HG02981 (cell line): ENCODE results near the gene TMEFF2.

Experiments
- ATAC-seq: cut with Tn5 transposase; IDR thresholded peaks from one replicate; pipeline ENCODE4 v1.9.1; 2021; ENCODE audit warnings: mild to moderate bottlenecking, moderate library complexity; ENCODE audit not compliant: unreplicated experiment

Gene TMEFF2

GRCh38 chr2:192070099-192070498, 124.6 kb downstream of the TMEFF2 start:
- ATAC-seq: no peak

GRCh38 chr2:192069417-192069816, 125.3 kb downstream of the TMEFF2 start:
- ATAC-seq: no peak

GRCh38 chr2:192068966-192069365, 125.8 kb downstream of the TMEFF2 start:
- ATAC-seq: no peak

GRCh38 chr2:192067631-192068030, 127.1 kb downstream of the TMEFF2 start:
- no peak for ATAC-seq

GRCh38 chr2:192064459-192064858, 130.3 kb downstream of the TMEFF2 start:
- no peak for ATAC-seq

GRCh38 chr2:192060161-192060560, 134.6 kb downstream of the TMEFF2 start:
- no peak for ATAC-seq

GRCh38 chr2:192059266-192059665, 135.5 kb downstream of the TMEFF2 start:
- no peak for ATAC-seq

- ATAC-seq: no peak
Measured at GRCh38 chr2:192053921-192054320, 140.8 kb downstream of the TMEFF2 start.

GRCh38 chr2:192051533-192051932, 143.2 kb downstream of the TMEFF2 start:
- no peak for ATAC-seq

GRCh38 chr2:192049362-192049761, 145.4 kb downstream of the TMEFF2 start:
- no peak for ATAC-seq

- no peak for ATAC-seq
Measured at GRCh38 chr2:192047315-192048107, 147.2 kb downstream of the TMEFF2 start.

GRCh38 chr2:192044496-192044895, 150.2 kb downstream of the TMEFF2 start:
- ATAC-seq: no peak

- ATAC-seq: no peak
Measured at GRCh38 chr2:192043216-192043870, 151.4 kb downstream of the TMEFF2 start.

GRCh38 chr2:192042126-192042525, 152.6 kb downstream of the TMEFF2 start:
- ATAC-seq: no peak

GRCh38 chr2:192038110-192038509, 156.6 kb downstream of the TMEFF2 start:
- no peak for ATAC-seq

GRCh38 chr2:192035731-192036442, 158.8 kb downstream of the TMEFF2 start:
- ATAC-seq: no peak

- ATAC-seq: no peak
Measured at GRCh38 chr2:192030856-192031255, 163.9 kb downstream of the TMEFF2 start.

- no peak for ATAC-seq
Measured at GRCh38 chr2:192030289-192030688, 164.4 kb downstream of the TMEFF2 start.

- ATAC-seq: peak; percentile 78
Measured at GRCh38 chr2:192029089-192029488, 165.6 kb downstream of the TMEFF2 start.

GRCh38 chr2:192026825-192027120, 168.0 kb downstream of the TMEFF2 start:
- no peak for ATAC-seq

GRCh38 chr2:192026059-192026824, 168.5 kb downstream of the TMEFF2 start:
- no peak for ATAC-seq
